Cerebellar nuclear complex (tissue), 1 donor: Measurements from ENCODE around the gene GNG4.
A peak's percentile ranks its signal among the peaks of the same experiment; 100 is the strongest.
"Not testable (repeated sequence)": the region's sequence is repeated elsewhere in the genome, so short reads cannot be mapped to it uniquely, and the experiment has no call there.

Experiments used
- DNase-seq, 2 experiments: peaks; one replicate each; lab custom pipeline; 2025; lab: John Stamatoyannopoulos, UW

GNG4 gene

DNA sequence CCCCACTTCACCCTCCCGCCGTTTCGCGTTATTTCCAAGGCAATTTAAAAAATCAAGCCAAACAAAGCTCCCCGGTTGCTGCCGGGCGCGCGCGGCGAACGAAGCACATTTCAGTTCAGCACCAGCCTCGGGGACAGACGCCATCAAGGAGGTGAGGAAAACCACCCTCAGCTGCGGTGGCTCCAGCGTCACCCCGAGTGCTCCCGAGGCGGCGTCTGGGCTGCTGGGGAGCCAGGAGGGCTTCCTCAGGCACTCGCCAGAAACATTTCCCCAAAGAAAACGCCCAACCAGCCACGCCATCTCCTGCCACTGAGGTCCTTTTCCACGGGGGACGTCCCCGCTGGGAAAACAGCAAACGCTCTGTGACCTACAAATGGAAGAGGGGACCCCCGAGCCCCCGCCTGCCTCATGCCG, 623 bp downstream of the GNG4 start:
- no peak for DNase-seq

- peak; percentile 49 to 60 for DNase-seq
These were observed 1.1 kb downstream of the GNG4 start for GRCh38 chr1:235648407-235648907.

DNA sequence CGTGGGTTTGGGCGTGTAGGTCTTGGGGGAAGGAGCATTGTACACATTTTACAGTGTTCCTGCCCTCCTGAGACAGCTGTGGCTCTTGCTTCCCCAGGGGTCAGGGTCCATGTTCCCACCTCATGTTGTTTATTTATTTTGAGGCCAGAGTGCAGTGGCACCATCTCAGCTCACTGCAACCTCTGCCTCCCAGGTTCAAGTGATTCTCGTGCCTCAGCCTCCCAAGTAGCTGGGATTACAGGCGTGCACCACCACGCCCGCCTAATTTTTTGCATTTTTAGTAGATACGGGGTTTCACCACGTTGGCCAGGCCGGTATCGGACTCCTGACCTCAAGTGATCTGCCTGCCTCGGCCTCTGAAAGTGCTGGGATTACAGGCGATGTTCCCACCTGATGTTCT, 2.0 kb downstream of the GNG4 start:
- not testable (repeated sequence) for DNase-seq

- no peak for DNase-seq
These were observed 3.1 kb downstream of the GNG4 start for GRCh38 chr1:235646463-235646862.

GRCh38 chr1:235644693-235645305, 4.8 kb downstream of the GNG4 start:
- DNase-seq: no peak

GRCh38 chr1:235643837-235644692, 5.5 kb downstream of the GNG4 start:
- no peak for DNase-seq

GRCh38 chr1:235642943-235643371, 6.6 kb downstream of the GNG4 start:
- DNase-seq: no peak

DNA sequence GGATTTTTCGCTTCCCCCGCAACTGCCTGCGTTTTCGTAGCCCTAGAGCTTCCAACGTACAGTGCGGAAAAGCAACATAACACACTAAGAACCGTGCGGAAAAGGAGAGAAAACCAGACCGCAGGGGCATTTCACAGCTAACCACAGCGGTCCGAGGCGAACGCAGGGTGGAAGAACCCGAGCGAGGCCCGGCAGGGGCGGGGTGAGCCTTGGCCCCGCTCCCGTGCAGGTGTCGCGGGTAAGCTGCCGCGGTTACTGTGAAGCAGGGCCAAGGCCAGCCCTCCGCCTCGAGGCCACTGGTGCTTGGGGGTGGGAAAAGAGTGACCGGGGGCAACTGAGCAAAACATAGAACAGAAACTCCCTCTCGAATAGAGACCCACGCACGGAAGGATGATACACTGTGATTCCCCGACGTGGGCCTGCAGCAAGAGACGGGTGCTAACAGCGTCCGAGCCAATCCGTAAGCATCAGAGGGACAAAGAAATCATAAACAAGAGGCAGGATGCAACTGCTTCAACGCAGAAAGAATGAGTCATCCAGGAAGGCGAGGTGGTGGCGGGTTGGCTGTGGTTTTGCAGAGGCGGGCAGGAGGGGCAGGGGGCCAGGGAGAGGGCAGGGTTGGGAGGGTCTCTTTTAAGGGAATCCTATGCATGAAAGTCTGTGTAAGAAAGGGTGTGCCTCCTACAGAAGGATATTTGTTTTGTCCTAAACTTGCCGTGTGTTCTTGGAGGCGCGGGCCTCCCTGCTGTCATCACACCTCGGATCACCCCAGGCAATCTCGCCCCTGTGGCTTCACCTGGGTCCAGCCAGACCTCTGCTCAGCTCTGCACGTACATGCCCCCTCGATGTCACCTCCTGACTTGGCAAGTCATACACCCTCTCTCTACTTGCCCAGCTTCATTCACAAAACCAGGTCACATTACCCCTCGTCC, 7.3 kb downstream of the GNG4 start:
- no peak for DNase-seq

DNA sequence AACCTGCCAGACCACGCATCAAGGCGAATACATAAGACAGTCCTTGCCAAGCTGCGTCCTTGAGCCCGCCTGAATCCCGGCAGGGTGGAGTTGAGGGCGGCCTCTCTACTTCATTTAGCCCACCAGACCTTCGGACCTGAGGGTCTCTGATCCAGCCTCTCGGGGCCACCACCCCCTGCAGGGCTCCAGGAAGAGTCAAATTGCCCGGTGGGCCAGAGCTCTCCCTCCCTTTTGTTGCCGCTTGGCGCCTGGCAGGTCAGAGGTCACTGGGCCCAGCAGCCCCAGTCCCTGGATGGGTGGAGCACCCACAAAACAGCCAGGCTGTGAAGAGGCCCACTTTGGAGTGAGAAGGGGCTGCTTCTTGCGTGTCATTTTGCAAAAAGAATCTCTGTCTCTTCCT, 9.0 kb downstream of the GNG4 start:
- no peak for DNase-seq

DNA sequence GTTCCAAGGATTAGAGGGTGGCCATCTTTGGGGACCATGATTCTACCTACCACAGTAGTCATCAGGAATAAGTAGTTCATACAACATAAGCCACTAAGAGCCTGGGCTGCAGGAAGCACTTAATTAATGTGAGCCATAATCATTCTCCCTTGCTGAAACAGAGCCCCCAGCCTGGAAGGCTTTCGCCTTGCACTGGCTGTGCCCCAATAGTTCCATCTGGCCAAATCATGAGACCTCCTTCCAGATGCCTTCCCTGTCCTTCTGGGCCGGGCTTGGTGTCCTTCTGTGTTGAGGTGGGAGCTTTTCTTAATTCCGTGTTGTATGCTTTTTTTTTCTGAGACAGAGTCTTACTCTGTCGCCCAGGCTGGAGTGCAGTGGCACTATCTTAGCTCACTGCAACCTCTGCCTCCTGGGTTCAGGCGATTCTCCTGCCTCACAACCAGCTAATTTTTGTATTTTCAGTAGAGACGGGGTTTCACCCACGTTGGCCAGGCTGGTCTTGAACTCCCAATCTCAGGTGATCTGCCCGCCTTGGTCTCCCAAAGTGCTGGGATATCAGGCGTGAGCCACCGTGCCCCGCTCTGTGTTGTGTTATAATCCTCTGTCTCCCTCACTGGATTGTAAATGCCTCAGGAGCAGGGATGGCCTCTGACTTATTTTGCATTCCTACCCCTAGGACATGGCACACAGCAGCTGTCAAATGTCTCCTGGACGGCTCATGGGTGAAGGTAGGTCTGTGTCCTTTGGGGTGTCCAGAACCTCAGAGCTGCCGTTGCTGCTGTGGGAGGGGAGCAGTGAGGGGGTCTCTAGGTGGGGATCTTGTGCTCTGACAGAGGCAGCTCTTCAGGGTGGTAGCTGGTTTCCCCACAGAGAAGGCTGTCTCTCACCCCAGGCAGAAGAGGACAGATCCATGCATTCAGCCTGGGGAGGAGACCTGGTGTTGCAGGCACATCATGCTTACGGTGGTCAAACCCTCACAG, 10.1 kb downstream of the GNG4 start:
- no peak for DNase-seq

- not testable (repeated sequence) for DNase-seq
These were observed 11.0 kb downstream of the GNG4 start for GRCh38 chr1:235638612-235639011.

DNA sequence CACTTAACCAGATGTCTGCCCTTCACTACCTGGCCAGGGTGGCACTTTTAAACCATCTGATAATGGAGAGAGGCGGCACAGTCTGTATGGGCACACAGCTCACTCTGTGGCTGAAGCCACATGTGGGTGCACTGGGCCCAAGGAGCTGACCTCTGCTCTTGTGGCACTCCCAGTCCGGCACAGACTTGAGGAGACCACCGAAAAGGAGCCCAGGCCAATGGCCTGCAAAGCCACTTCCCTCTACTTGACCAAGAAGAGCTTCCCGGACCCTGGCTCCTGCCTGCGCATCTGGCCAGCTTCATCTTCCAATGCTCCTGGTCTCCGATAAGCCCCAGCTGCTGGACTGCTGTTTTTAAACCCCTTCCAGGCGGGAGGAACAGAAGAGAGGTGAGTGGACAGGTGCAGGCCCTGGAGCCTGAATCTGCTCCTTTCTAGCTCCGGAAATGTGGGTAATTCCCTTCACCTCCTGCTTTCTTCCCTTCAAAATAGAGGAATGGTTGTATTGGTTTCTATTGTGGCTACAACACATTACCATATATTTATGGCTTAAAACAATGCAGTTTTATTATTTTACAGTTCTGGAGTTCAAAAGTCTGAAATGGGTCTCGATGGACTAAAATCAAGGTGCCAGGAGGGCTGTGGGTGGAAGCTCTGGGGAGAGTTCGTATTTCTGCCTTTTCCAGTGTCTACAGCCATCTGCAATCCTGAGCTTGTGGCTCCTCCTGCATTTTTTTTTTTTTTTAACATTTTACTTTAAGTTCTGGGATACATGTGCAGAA, 11.6 kb downstream of the GNG4 start:
- no peak for DNase-seq

DNA sequence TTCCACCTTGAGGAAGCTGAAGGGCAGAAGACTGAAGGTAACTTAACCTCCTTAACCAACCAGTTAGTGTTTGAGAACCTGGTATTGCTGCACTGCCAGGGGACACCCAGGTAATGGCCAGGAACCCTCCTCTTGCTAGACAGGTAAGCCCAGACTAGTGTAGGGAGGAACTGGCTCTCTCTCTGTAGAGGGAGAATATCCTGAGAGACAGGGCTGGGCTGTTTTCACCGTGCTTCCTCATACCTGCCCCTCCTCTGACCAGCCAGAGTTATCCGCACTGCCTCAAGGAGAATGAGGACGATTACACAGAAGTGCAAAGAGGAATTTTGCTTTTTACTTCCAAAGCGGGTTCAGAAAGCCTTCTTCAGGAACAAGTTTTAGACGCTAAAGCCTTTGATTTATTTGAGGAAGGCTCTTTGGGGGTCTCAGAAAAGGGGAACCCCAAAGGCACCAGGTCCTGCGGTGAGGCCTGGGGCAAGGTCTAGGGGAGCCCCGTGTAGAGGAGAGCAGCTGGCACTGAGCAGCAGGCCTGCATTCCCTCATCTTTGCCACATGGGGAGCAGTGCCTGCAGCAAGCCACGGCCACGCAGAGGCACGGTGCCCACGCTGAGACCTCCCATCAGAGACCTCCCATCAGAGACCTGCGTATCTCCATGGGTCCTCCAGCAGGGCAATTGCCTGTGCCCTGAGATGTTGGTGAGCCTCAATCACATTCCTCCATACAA, 13.5 kb downstream of the GNG4 start:
- DNase-seq: no peak

DNA sequence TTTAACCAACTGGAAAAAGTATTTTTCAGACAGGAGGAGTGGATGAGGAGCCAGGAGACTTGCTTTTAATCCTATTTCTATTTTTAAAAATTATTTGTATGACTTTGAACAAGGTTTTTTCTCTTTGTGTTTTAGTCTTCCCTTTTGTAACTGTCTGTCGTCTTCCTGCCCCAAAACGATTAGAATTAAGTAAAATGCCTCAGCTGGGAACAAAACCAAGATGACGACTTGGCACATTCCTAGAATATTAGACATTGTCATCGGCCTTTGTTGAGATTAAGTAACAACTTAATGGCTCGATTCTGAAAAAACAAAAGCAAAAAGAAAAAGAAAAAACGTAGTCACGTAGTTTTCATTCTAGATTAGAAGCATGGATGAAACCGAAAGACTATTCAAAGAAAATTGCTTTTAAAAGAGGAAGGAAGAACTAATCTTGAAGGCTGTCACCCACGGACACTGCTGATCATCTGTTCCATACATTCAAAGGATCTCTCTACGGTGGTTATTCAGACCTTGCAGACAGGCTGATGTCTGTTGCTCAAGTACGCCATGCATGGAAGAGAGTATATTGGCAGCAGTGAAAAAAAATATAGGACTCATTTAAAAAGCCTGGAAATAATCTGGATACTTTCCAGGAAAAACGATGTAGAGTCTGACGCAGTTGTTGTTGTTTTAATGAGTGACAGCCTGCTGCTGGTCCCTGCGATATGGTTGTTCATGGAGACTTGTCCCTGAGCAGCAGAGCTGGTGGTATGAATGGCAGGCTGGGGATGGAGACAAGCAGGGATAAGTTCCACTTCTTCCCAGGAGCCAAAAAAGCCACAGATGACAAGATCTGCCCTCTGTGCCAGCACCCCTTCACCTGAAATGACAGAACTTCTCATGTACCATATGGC, 16.8 kb downstream of the GNG4 start:
- peak; percentile 60 to 90 for DNase-seq

DNA sequence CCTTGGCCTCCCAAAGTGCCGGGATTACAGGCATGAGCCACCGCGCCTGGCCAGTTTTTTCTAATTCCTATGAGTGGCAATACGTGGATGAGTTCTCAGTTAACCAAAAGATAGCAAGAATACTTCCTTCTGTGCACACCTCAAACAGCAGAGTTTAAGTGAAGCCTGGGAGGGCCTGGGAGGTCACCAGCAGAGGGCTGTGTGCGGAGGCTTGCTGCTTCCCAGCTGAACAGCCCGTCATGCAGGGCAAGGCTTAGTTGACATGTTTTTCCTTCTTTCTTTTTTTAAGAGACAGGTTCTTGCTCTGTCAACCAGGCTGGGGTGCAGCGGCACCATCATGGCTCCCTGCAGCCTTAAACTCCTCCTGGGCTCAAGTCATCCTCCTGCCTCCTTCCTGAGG, 17.8 kb downstream of the GNG4 start:
- no peak for DNase-seq

DNA sequence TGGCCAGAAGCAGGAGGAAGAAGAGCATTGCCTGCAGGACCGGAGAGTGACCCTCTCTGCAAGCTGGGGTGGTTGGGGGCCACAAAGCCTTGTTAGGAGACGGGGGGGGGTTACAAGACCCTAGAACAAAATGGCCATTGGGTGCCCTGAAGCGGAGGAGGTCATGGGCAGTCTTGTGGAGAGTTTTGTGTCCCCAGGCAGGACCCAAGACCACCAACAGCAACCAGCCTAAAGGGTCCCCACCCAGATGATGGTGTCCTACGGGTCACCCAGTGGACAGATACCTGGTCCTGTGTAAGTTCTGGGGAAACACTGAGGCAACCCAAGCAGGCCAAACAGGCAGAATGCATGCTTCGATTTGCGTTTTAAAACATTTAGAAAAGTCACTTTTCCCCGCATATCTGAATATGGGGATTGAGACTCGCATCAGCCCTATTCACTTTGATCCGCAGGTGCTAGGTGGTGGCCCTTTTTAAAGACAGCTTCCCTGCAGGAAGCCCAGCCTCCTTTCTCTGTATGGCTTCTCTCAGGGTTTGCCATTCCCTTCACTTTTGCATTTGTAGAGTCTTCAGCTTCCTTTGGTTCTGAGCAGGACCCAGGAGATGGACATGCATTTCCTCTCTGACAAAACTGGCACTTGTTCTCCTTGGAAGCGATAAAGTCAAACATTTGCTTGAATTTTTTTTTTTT, 21.1 kb downstream of the GNG4 start:
- DNase-seq: no peak

DNA sequence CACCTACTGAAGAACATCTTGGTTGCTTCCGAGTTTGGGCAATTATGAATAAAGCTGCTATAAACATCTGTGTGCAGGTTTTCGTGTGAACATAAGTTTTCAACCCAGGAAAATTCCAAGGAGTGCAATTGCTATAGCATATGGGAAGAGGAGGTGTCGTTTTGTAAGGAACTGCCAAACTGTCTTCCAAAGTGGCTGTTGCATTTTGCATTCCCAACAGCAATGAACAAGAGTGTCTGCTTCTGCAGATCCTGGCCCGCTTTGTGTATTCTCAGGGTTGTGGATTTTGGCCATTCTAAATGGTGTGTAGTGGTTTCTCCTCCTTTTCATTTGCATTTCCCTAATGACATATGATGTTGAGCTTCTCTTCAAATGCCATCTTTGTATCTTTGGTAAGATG, 23.8 kb downstream of the GNG4 start:
- DNase-seq: no peak

GRCh38 chr1:235625340-235625739, 24.2 kb downstream of the GNG4 start:
- DNase-seq: no peak
